GM12801 (cell line): ENCODE data around the gene SLC38A7.

ENCODE experiments used
- CTCF ChIP-seq: IDR thresholded peaks from one replicate; pipeline ENCODE4 v1.5.1; 2011; ENCODE audit warnings: control low read depth; ENCODE audit not compliant: insufficient read length; ENCODE audit errors: extremely low read depth

SLC38A7 gene

GRCh38 chr16:58654560-58655214 is 29.9 kb downstream of the SLC38A7 start:
- TF ChIP-seq CTCF: no peak

DNA sequence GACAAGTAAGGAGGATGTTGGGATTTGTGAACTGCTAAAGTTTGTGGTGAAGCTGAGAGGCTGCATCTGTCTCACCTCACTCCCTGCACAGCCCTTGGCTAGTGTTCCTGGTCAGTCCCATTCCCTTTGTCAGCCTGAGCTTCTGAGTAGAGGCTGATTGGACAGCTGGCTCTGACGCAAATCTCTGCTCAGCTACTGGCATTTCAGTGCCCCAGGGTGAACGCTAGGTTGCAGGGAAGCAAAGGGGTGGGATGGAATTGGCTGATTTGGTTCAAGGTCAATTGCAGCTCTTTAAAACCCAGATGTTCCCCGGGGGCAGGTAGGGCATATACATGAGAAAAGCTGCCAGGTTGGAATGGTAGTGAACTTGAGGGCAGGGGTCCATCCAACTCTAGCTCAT is 31.8 kb downstream of the SLC38A7 start:
- TF ChIP-seq CTCF: no peak

DNA sequence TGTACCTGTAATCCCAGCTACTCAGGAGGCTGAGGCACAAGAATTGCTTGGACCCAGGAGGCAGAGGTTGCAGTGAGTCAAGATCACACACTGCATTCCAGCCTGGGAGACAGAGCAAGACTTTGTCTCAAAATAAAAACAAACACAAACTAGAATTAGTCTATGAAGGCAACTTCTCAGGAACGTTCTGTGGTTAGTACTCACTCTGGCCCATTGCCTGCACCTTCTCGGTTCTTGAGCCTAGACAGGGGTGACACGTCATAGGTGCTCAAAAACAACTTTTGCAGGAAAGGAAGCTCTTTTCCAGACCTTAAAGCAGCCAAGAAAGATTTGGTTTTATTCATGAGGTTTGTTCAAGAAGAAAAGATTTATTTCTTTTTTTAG is 32.6 kb downstream of the SLC38A7 start:
- TF ChIP-seq CTCF: no peak

DNA sequence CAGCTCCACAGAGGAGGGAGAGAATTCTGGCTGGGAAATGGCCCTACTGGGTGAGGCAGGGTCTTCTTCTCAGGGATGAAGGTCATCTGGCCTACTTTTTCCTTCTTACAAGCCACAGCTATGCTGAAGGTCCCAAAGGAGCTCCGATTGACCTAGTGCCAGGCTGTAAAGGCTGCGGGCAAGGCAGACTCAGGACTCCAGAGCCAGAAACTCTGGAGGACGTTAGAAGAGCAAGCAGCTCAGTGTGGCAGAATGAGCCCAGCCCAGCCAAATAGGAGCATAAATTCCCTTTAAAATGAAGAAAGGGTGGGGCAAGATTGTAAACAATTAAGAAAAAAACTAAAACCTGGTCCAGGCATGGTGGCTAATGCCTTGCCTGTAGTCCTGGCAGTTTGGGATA is 34.9 kb downstream of the SLC38A7 start:
- TF ChIP-seq CTCF: no peak

DNA sequence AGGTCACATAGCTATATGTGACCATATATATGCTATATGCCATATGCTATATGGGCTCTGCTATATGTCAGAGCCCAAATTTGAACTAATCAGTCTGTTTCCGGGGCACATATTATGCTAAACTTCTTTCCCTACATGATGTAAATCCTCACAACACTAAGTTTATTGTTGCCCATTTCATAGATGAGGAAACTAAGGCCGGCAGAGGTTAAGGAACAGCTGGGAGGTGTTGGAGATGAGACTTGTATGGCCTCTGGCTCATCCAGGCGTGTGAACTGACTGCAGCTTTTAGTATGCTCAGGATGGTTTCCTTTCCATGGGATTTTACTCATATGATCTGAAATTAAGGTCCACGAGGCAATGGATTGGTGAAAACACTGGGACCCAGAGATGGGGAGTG is 37.5 kb downstream of the SLC38A7 start:
- TF ChIP-seq CTCF: no peak

GRCh38 chr16:58644765-58645487 is 39.6 kb downstream of the SLC38A7 start:
- no peak for TF ChIP-seq CTCF

- no peak for TF ChIP-seq CTCF
Measured at GRCh38 chr16:58644108-58644507, 40.5 kb downstream of the SLC38A7 start.
